Fibroblast of peridontal ligament (primary cell): ENCODE measurements around the gene PHETA2.
"Not testable (repeated sequence)": the region's sequence is repeated elsewhere in the genome, so short reads cannot be mapped to it uniquely, and the experiment has no call there.

Experiments
- DNase-seq: peaks from one replicate; pipeline ENCODE4 v3.0.0-alpha.2; 2010; ENCODE audit errors: extremely low read depth

PHETA2 gene

GRCh38 chr22:42104332-42104860 is 30.3 kb downstream of the PHETA2 start:
- DNase-seq, result not testable (repeated sequence)

GRCh38 chr22:42108848-42109247 is 34.8 kb downstream of the PHETA2 start:
- DNase-seq, result no peak

- DNase-seq, result no peak
Observed at GRCh38 chr22:42111798-42112197, 37.8 kb downstream of the PHETA2 start.

GRCh38 chr22:42112793-42113192 is 38.7 kb downstream of the PHETA2 start:
- DNase-seq, result not testable (repeated sequence)

DNA sequence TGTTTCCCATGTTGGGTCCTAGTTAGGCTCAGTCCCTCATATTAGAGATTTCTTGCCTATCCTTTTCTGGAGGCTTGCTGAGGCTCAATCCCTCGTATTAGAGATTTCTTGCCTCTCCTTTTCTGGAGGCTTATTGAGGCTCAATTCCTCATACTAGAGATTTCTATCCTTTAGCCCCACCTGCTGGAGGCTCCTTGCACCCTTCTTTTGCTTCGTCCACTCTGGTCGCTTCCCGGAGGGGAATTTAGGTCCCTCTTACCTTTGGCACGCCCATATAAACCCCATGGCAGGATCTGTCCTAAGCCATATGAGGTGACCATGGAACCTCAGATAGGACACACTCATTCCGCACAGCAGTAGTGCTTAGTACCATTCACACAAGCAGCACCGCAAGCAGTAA is 40.7 kb downstream of the PHETA2 start:
- DNase-seq, result peak; percentile 27

- not testable (repeated sequence) for DNase-seq
Observed at GRCh38 chr22:42115420-42115830, 41.4 kb downstream of the PHETA2 start.

DNA sequence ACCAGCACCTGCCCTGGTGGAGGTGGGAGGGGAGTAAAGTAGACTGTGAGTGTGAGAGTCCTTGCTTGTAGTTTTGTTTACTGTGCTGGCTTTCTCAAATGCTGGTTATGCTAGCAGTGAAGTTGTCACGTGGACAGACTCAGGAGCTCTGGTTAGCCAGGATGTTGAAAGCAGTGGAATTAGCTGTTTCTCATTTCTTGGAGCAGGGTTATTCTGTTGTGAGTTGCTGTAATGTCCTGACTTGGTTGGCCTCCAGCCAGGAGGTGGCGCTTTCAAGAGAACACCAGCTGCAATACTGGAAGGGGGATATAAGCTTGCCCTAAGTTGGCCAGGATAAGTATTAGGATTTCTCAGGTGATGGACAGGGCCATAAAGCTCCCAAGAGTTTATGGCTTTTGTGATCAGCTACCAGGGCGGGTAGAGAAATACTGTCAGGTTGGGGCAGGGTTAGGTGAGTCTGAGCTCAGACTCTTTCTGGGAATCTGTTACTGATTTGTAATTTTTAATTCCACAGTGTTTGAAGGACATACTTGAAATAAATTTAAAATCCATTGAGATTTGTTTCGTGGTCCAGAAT is 42.9 kb downstream of the PHETA2 start:
- DNase-seq, result no peak

DNA sequence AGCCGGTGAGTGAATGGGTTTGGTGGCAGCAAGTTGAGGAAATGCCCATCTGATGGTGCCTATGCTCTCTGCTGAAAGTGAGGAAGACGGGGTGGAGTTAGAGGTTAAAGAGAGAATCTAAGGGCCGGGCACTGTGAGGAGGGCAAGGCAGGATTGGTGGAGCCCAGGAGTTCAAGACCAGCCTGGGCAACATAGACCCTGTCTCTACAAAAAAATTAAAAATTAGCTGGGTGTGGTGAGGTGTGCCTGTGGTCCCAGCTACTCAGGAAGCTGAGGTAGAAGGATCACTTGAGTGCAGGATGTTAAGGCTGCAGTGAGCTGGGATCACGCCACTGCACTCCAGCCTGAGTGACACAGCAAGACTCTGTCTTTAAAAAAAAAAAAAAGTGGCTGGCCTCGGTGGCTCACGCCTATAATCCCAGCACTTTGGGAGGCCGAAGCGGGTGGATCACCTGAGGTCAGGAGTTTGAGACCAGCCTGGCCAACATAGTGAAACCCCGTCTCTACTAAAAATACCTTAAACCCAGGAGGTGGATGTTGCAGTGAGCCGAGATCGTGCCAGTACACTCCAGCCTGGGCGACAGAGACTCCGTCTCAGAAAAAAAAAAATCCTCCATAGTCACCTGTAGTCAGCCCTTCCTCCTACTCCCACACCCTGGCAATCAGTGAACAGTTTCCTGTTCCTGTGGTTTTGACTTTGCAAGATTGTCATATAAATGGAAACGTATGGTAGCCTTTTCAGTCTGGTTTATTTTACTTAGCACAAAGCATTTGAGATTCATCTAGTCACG is 46.4 kb downstream of the PHETA2 start:
- not testable (repeated sequence) for DNase-seq

GRCh38 chr22:42123529-42123928 is 49.5 kb downstream of the PHETA2 start:
- not testable (repeated sequence) for DNase-seq

- no peak for DNase-seq
Observed at GRCh38 chr22:42127606-42128005, 53.6 kb downstream of the PHETA2 start.

- not testable (repeated sequence) for DNase-seq
Observed at GRCh38 chr22:42128007-42128406, 54.0 kb downstream of the PHETA2 start.
